NCI-H1694 (cell line): ENCODE measurements around the gene ADCY10.
"Not testable (repeated sequence)": the region's sequence is repeated elsewhere in the genome, so short reads cannot be mapped to it uniquely, and the experiment has no call there.

Source experiments
- DNase-seq: peaks from one replicate; lab custom pipeline; 2025; lab: John Stamatoyannopoulos, UW

Gene ADCY10

GRCh38 chr1:167913895-167914496, at the start of gene ADCY10:
TSS of gene ADCY10 (minus strand) at chr1:167914134. CDS start at chr1:167905140, 8,994 bp downstream.
- DNase-seq, result no peak

GRCh38 chr1:167957710-167958109, 43.8 kb upstream of the ADCY10 start:
- DNase-seq, result no peak

- DNase-seq, result no peak
These were observed 42.0 kb upstream of the ADCY10 start for GRCh38 chr1:167955915-167956314.

GRCh38 chr1:167950569-167950968, 36.6 kb upstream of the ADCY10 start:
- no peak for DNase-seq

GRCh38 chr1:167949785-167950184, 35.9 kb upstream of the ADCY10 start:
- DNase-seq, result no peak

GRCh38 chr1:167947733-167948132, 33.8 kb upstream of the ADCY10 start:
- no peak for DNase-seq

GRCh38 chr1:167943541-167943940, 29.6 kb upstream of the ADCY10 start:
- no peak for DNase-seq

GRCh38 chr1:167940264-167940663, 26.3 kb upstream of the ADCY10 start:
- DNase-seq, result no peak

GRCh38 chr1:167938080-167938636, 24.2 kb upstream of the ADCY10 start:
- DNase-seq, result no peak

- no peak for DNase-seq
These were observed 23.7 kb upstream of the ADCY10 start for GRCh38 chr1:167937709-167938010.

- DNase-seq, result peak; percentile 49
These were observed 23.2 kb upstream of the ADCY10 start, which contains the start of gene MPC2 for GRCh38 chr1:167936930-167937708. TSS of gene MPC2 (minus strand) at chr1:167937072. CDS start at chr1:167935841, 1,231 bp downstream.

GRCh38 chr1:167936068-167936929, 22.4 kb upstream of the ADCY10 start, which contains the start of gene DCAF6:
TSS of gene DCAF6 (plus strand) at chr1:167936683. CDS start at chr1:167936912, 229 bp downstream.
- DNase-seq, result peak; percentile 98

- DNase-seq, result peak; percentile 32
These were observed 21.5 kb upstream of the ADCY10 start for GRCh38 chr1:167935216-167936067.

- no peak for DNase-seq
These were observed 20.7 kb upstream of the ADCY10 start for GRCh38 chr1:167934426-167935215.

GRCh38 chr1:167933788-167934187, 19.9 kb upstream of the ADCY10 start:
- DNase-seq, result no peak

- no peak for DNase-seq
These were observed 15.8 kb upstream of the ADCY10 start for GRCh38 chr1:167929725-167930124.

GRCh38 chr1:167928919-167929318, 15.0 kb upstream of the ADCY10 start:
- not testable (repeated sequence) for DNase-seq

- no peak for DNase-seq
These were observed 14.5 kb upstream of the ADCY10 start for GRCh38 chr1:167928457-167928852.

GRCh38 chr1:167927046-167927754, 13.3 kb upstream of the ADCY10 start:
- DNase-seq, result no peak

- DNase-seq, result no peak
These were observed 12.6 kb upstream of the ADCY10 start for GRCh38 chr1:167926486-167926997.
